Measurements from ENCODE around the gene KIF3B. TPM values are rescaled to one million over a fixed set of nuclear protein-coding genes. Genes with fewer than 3 reads are reported as not detected.

The KIF3B gene
- total and polyA plus RNA-seq, 2 of the 13 experiments (the other 11 are each of a cell fraction or from before 2014, with no cell fraction given): 23.6 to 28.8 TPM

DNA sequence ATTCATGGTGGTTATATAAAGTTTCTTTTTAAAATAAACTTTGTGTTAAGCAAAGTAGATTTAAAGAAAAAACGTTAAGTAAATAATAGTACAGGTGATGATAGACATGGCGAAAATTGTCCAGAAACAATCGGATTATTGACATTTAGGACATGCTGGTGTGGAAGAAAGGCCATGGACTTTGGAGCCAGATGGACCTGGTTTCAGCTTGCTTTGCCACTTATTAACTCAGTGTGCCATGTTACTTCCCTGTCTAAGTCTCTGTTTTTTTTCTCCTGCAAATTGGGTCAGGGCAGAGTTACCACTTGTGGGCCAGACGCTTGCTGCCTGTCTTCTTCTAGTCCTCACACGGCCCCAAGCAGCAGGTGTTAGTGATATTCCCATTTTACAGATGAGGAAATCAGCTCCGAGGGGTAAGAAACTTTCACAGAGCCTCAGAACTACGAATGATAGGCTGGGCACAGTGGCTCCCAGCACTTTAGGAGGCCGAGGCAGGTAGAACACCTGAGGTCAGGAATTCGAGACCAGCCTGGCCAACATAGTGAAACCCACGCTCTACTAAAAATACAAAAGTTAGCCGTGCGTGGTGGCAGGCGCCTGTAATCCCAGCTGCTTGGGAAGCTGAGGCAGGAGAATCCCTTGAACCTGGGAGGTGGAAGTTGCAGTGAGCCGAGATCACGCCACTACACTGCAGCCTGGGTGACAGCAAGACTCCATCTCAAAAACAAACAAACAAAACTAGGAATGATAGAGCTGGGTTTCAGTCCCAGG, 12.4 kb downstream of the KIF3B start (continued):
- TF ChIP-seq, protein P1, sequence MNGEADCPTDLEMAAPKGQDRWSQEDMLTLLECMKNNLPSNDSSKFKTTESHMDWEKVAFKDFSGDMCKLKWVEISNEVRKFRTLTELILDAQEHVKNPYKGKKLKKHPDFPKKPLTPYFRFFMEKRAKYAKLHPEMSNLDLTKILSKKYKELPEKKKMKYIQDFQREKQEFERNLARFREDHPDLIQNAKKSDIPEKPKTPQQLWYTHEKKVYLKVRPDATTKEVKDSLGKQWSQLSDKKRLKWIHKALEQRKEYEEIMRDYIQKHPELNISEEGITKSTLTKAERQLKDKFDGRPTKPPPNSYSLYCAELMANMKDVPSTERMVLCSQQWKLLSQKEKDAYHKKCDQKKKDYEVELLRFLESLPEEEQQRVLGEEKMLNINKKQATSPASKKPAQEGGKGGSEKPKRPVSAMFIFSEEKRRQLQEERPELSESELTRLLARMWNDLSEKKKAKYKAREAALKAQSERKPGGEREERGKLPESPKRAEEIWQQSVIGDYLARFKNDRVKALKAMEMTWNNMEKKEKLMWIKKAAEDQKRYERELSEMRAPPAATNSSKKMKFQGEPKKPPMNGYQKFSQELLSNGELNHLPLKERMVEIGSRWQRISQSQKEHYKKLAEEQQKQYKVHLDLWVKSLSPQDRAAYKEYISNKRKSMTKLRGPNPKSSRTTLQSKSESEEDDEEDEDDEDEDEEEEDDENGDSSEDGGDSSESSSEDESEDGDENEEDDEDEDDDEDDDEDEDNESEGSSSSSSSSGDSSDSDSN (CRISPR knock-in tag; IDR thresholded peaks at IDR 0.05): peak; percentile 58
- TF ChIP-seq ZNF569 (CRISPR knock-in tag; IDR thresholded peaks at IDR 0.05; ENCODE audit: borderline replicate concordance) (no peak), NFIC (IDR thresholded peaks at IDR 0.05; ENCODE audit: low read length) (no peak; the same call in 1 of the 2 replicates), GFI1 (CRISPR knock-in tag; IDR thresholded peaks at IDR 0.05; ENCODE audit: borderline replicate concordance) (peak; percentile 95), PRPF4 (IDR thresholded peaks at IDR 0.05; ENCODE audit: low read depth, low read length, poor library complexity, severe bottlenecking) (no peak), RARG (CRISPR knock-in tag; IDR thresholded peaks at IDR 0.05; ENCODE audit: low read depth) (no peak), ZFX (CRISPR knock-in tag; IDR thresholded peaks at IDR 0.05; ENCODE audit: low read depth) (peak; percentile 83), ARID2 (CRISPR knock-in tag; IDR thresholded peaks at IDR 0.05; ENCODE audit: borderline replicate concordance) (peak; percentile 74), MAZ (IDR thresholded peaks at IDR 0.05; ENCODE audit: borderline replicate concordance, low read depth, low read length) (0 out of 2 replicates have a peak, but pooled peaks have one; percentile 40), MAZ (CRISPR knock-in tag; IDR thresholded peaks at IDR 0.05; ENCODE audit: low read depth) (peak; percentile 18), HNRNPH1 (optimal IDR thresholded peaks at IDR 0.05; ENCODE audit: low read depth, low read length) (no peak), ZNF317 (CRISPR knock-in tag; IDR thresholded peaks at IDR 0.05) (peak; percentile 36), ZNF777 (CRISPR knock-in tag; IDR thresholded peaks at IDR 0.05) (no peak), SAP130 (CRISPR knock-in tag; IDR thresholded peaks at IDR 0.05; ENCODE audit: low read depth) (peak; percentile 95), POGZ (CRISPR knock-in tag; IDR thresholded peaks at IDR 0.05) (peak; percentile 88), ZNF879 (CRISPR knock-in tag; IDR thresholded peaks at IDR 0.05) (no peak), NFYB (CRISPR knock-in tag; IDR thresholded peaks at IDR 0.05) (no peak; the same call in 1 of the 2 replicates), ETV6 (CRISPR knock-in tag; conservative IDR thresholded peaks at IDR 0.05) (no peak)
- TF ChIP-seq, protein P2, sequence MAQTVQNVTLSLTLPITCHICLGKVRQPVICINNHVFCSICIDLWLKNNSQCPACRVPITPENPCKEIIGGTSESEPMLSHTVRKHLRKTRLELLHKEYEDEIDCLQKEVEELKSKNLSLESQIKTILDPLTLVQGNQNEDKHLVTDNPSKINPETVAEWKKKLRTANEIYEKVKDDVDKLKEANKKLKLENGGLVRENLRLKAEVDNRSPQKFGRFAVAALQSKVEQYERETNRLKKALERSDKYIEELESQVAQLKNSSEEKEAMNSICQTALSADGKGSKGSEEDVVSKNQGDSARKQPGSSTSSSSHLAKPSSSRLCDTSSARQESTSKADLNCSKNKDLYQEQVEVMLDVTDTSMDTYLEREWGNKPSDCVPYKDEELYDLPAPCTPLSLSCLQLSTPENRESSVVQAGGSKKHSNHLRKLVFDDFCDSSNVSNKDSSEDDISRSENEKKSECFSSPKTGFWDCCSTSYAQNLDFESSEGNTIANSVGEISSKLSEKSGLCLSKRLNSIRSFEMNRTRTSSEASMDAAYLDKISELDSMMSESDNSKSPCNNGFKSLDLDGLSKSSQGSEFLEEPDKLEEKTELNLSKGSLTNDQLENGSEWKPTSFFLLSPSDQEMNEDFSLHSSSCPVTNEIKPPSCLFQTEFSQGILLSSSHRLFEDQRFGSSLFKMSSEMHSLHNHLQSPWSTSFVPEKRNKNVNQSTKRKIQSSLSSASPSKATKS (CRISPR knock-in tag; IDR thresholded peaks at IDR 0.05): no peak
- TF ChIP-seq, protein P3, sequence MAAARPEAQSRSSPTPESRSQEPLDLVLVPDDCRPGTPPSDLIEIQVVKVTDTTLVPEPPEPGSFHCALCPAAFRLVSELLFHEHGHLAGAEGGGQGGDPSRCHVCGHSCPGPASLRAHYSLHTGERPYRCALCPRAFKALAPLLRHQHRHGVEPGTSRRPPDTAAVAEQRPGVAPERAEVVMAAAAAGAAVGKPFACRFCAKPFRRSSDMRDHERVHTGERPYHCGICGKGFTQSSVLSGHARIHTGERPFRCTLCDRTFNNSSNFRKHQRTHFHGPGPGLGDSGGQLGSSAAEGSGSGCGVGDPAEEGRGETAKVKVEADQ (CRISPR knock-in tag; IDR thresholded peaks at IDR 0.05; ENCODE audit: borderline replicate concordance): peak; percentile 87; the same call in 1 of the 2 replicates
- TF ChIP-seq, protein P4, sequence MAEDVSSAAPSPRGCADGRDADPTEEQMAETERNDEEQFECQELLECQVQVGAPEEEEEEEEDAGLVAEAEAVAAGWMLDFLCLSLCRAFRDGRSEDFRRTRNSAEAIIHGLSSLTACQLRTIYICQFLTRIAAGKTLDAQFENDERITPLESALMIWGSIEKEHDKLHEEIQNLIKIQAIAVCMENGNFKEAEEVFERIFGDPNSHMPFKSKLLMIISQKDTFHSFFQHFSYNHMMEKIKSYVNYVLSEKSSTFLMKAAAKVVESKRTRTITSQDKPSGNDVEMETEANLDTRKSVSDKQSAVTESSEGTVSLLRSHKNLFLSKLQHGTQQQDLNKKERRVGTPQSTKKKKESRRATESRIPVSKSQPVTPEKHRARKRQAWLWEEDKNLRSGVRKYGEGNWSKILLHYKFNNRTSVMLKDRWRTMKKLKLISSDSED (CRISPR knock-in tag; IDR thresholded peaks at IDR 0.05): no peak
- TF ChIP-seq, protein P5, sequence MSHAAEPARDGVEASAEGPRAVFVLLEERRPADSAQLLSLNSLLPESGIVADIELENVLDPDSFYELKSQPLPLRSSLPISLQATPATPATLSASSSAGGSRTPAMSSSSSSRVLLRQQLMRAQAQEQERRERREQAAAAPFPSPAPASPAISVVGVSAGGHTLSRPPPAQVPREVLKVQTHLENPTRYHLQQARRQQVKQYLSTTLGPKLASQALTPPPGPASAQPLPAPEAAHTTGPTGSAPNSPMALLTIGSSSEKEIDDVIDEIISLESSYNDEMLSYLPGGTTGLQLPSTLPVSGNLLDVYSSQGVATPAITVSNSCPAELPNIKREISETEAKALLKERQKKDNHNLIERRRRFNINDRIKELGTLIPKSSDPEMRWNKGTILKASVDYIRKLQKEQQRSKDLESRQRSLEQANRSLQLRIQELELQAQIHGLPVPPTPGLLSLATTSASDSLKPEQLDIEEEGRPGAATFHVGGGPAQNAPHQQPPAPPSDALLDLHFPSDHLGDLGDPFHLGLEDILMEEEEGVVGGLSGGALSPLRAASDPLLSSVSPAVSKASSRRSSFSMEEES (CRISPR knock-in tag; IDR thresholded peaks at IDR 0.05): no peak; the same call in 1 of the 2 replicates
